ENCODE measurements around the gene SLC16A10.

DNA sequence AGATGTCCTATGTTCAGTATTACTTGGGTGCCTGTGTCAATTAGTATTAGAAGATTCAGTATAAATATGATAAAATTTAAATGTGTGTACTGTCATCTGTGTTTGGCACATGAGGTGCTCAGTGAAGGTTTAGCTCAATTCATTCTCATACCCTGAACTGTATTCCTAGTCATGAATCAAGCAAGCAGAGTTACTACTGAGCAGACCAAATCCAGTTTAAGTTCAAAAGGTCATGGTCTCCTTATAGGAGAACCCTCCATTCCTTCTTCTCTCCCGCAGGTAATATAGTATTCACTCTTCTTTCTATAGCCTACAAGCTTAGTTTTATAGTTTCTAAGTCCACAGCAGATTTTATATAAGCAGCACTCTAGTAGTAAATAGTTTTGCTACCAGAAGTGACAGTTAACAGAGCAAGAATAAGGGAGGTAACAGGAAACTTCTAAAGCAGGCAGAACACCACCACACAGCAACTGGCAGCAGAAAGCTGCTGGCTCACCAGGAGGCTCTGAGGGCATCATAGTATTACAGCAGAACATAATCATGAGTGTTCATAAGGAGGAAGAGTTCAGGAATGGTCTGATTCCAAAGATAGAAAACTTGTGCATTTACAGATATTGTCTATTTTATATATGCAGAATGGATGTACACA is 133.2 kb downstream of the SLC16A10 start:
- TF ChIP-seq USF2 (IDR thresholded peaks at IDR 0.05; ENCODE audit: low read depth, low read length) (no peak), POLR2A (IDR thresholded peaks at IDR 0.05; ENCODE audit: low read depth, low read length) (no peak), MAZ (IDR thresholded peaks at IDR 0.05; ENCODE audit: borderline replicate concordance, low read depth, low read length) (no peak), RAD21 (IDR thresholded peaks at IDR 0.05; ENCODE audit: low read length) (no peak), CHD1 (IDR thresholded peaks at IDR 0.05; ENCODE audit: low read depth, low read length) (no peak), BHLHE40 (IDR thresholded peaks at IDR 0.05; ENCODE audit: low read depth, low read length) (no peak), SMC3 (IDR thresholded peaks at IDR 0.05; ENCODE audit: low read depth, low read length) (no peak), MXI1 (IDR thresholded peaks at IDR 0.05; ENCODE audit: borderline replicate concordance, low read depth, low read length) (no peak), MAFK (IDR thresholded peaks at IDR 0.05; ENCODE audit: low read depth, low read length) (no peak), CEBPB (IDR thresholded peaks at IDR 0.05; ENCODE audit: low read depth, low read length) (no peak), FOS (IDR thresholded peaks at IDR 0.05; ENCODE audit: low read depth, low read length) (no peak)
- TF ChIP-seq, protein P1, sequence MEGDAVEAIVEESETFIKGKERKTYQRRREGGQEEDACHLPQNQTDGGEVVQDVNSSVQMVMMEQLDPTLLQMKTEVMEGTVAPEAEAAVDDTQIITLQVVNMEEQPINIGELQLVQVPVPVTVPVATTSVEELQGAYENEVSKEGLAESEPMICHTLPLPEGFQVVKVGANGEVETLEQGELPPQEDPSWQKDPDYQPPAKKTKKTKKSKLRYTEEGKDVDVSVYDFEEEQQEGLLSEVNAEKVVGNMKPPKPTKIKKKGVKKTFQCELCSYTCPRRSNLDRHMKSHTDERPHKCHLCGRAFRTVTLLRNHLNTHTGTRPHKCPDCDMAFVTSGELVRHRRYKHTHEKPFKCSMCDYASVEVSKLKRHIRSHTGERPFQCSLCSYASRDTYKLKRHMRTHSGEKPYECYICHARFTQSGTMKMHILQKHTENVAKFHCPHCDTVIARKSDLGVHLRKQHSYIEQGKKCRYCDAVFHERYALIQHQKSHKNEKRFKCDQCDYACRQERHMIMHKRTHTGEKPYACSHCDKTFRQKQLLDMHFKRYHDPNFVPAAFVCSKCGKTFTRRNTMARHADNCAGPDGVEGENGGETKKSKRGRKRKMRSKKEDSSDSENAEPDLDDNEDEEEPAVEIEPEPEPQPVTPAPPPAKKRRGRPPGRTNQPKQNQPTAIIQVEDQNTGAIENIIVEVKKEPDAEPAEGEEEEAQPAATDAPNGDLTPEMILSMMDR (conservative IDR thresholded peaks at IDR 0.05; ENCODE audit: low read depth, low read length), result no peak
